Stimulated activated CD8-positive, alpha-beta memory T cell treated with anti-CD3 and anti-CD28 coated beads, Interleukin-12 subunit alpha, Interleukin-12 subunit beta, amount 100 ng/mL, for 1 hour (primary cell): ENCODE results near the gene YPEL5.

Experiments used
- DNase-seq: peaks from one replicate; pipeline ENCODE4 v3.0.0-alpha.2; 2020; ENCODE audit warnings: low read depth

The YPEL5 gene

DNA sequence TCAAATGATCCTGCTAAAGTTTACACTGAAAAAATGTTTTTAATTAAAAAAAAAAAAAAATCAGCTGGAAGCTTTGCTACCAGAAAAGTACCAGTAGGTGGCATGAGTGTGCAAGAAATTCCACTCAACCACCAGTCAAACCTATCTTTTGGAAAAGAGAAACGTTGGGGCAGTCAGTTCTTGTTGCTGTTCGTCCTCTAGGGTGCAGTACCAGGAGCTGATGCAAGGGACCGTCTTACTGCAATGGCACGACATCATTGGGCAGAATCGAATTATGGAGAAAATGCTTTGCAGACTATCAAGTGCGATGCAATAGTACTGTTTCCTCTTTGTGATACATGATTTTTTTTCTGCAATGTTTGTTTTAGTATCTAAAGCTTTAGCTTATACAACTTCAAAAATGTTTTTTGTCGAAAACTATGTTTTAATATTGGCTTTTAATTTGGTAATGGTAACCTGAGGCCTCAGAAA lies 18.3 kb downstream of the YPEL5 start:
- peak; percentile 43 for DNase-seq

DNA sequence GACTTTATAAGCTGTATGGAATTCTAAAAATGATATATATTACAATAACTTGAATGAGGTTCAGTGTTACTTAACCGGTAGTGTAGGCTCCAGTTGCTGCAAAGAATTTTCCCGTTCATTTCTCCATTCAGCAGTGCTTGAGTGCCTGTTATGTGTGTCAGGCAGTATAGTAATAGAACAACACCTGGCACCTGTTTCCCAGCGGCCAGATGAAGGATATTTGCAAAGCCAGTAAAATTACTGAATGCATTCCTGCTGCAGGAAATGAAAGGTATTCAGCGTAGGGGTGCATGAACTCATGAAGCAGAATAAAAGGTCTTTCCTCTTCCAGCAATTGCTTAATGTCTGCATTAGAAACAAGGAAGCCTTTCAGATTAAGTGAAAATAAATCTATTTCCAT lies 18.8 kb downstream of the YPEL5 start:
- no peak for DNase-seq

DNA sequence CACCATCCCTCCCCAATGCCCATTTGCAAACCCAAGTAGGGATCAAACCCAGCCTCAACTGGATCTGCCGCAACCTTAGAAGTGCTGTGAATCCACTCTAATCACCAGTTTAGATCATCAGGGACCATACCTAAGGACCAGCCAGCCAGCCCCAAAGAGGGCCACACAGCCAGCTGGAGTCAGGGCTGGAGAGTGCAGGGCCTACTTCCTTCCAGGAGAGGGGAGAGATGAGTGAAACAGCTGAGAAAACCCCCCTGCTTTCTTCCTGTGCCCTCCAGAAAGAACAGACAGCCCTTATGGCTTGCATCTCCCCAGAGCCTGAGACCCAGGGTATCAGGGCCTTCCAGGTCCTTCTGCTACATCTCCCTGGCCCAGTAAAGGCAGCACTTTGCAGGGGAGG lies 25.8 kb downstream of the YPEL5 start:
- DNase-seq, result no peak

DNA sequence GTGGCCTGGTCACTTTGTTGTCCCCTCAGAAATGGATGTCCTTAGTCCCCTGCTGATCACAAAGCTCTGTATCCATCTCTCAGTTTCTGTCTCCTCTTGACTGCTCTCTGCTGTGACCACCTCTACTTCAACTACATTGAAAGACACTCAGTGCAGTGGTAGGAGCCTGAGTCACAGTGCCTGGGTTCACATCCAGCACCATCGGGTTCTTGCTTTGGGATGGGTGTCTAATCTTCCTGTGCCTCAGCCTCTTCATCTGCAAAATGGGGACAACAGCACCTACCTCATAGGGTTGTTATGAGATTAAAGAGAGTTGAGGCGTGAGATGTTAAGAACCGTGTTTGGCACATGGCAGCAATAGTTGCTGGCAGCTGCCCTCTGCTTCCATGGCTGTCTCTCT lies 30.6 kb downstream of the YPEL5 start:
- DNase-seq, result no peak

DNA sequence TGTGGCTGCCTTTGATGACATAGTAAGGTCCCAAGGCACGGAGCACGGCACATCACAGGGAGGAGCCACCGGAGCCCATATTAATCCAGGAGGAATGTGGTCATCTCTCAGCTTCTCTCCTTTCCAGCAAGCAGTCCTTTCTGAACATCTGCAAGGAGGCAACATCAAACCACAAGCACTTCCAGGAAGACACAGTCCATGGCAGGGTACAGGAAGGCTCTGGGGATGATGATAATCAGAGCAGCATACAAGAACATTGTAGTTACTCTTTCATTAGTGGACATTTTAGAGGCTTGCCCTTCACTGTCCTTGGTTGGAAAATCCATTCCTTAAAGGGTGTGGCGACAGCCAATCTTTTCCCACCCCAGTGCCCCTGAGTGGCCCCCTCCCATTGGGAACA lies 31.1 kb downstream of the YPEL5 start:
- DNase-seq, result no peak

DNA sequence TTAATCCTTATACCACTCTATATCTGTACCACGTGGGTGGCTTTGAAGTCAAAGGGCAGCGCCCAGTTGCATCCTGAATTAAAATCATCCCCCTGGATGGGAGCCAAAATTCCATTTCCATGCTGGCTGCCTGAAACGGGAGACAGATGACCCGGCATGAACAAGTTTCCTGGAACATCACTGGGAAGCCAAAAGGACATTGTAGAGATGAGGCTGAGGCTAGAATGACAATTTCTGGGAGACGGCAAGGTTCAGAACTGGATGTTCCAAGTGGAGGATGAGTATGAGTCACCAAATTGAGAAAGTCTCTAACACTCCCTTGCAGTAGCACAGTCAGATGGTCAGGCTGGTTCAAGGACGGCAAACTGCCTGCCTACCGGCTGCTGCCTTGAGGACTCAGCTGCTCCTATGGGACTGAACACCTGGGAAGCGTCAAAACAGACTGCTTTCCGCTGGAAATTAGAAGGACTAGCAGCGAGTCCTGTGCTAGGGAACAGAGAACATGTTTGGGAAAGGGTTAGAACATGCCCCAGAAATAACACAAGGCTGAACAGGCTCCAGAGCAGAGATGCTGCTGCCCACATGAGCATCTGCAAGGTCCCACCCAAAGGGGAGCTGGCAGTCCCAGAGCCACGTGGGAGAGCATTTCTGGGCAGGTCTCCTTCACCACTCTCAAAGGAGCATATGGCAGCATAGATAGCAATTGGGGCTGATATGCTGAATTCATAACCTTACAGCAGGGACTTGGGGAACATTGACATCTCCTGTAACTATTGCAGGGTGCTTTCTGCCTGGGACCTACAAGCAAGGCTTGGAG lies 32.0 kb downstream of the YPEL5 start:
- no peak for DNase-seq

DNA sequence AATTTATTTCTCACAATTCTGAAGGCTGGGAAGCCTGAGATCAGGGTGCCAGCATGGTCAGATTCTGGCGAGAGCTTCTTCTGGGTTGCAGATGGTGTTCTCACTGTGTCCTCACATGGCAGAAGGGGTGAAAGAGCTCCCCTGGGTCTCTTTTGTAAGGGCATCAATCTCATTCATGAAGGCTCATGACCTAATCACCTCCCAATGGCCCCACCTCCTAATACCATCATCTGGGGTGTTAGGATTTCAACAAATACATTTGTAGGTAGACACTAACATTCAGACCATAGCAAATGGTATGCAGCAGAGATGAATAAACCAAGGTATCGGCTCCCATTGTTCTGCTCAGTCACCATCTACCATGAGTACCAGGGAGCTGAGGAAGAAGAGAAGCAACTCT lies 32.7 kb downstream of the YPEL5 start:
- no peak for DNase-seq

DNA sequence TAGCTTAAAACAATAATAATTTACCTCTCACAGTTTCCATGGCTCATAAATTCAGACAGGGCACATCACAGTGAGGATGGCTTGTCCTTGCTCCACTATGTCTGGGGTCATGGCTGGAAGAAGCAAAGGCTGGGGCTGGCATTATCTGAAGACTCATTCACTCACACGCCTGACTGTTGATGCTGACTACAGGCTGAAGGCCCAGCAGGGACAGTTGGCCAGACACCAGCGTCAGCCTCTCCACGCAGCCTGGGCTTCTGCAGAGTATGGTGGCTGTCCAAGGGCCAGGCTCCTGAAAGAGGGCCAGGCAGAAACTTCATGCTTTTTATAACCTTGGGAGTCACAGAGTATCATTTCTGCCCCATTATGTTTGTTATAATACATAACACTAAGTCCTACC lies 33.4 kb downstream of the YPEL5 start:
- no peak for DNase-seq

DNA sequence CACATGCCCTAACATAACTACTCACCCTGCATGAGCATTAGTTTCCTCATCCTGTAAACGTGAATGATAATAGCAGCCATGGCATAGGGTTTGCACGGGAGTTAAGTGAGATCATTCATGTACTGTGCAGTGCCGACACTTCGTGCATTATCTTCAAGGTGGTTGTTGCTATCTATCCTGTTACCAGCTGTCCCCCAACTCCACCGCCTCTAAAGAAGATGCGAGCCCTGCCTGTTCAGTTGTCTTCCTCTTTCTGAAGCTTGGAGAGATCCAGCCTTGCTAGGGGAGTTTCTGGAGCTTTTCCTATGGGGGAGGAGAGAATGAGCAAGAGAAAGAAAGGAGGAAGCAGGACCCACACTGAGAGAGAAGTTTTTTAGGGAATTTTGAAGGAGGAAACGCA lies 34.4 kb downstream of the YPEL5 start:
- no peak for DNase-seq

DNA sequence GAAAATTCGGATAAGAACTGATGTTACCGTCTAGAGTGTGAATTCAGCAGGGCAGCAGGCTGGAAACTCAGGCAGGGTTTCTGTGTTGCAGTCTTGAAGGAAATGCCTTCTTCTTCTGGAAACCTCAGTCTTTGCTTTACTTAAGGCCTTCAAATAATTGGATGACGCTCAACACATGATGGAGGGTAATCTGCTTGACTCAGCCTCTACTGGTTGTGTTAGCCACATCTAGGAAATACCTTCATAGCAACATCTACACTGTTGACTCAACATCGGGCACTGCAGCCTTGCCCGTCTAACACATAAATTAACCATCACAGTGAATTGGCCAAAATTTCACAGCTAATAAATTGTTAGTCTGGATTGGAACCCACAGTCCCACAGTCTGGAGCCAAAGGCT lies 37.2 kb downstream of the YPEL5 start:
- no peak for DNase-seq

DNA sequence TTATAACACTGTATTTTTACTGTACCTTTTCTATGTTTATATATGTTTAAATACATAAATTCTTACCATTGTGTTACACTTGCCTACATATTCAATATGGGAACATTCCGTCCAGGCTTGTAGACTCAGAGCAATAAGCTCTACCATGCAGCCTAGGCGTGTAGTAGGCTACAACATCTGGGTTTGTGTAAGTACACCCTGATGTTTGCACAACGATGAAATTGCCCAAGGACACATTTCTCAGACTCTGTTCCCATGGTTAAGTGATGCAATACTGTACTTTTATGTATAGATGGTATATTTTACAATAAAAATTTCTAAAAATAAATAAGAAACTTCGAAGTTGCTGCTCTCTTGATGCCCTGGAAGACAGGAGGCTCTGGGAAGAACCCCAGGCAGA lies 38.4 kb downstream of the YPEL5 start:
- no peak for DNase-seq

DNA sequence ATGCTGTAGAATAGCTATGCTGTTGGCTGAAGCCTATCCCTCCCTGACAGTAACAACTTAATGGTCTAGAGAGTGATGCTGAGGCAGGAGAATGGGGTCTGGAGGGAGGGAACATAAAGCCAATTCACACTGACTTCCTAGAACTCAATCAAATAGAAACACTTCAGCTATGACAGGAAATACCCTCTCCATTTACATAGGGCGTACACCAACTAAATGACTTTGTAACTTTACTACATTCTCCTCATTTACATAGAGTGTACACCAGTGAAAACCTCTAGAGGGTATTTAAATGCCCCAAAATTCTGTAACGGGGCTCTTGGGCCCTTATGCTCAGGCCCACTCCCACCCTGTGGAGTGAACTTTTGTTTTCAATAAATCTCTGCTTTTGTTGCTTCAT lies 41.5 kb downstream of the YPEL5 start:
- DNase-seq, result no peak

DNA sequence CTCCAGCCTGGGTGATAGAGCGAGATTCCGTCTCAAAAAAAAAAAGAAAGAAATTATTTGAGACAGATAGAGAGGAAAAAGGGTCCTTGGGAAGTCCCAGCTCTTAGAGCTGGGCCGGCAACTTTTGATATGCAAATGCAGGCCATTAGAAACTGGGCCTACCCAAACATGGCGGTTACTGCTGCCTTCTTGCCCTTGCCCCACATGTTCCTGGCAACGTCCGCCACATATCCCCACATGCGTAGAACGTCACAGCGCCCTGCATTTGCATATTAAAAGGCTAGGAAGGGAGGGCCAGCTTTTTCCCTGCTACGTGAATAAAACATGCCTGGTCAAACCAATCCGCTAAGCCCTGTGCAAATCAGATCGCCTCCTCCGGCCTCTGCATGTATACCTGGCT lies 43.8 kb downstream of the YPEL5 start:
- no peak for DNase-seq

DNA sequence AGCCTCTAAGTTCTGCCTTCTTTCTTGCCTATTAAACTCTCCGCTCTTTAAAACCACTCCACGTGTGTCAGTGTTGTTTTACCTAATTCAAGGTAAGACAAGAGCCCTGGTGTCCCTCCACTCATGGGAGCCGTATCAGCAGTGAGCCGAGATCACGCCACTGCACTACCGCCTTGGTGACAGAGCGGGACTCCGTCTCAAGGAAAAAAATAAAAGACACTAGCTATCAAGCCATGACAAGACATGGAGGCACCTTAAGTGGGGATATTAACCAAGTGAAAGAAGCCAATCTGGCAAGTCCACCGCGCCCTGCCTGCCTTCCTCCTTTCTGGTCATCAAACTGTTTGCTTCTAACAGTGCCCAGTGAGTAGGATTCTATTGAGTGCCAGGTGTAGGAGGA lies 44.3 kb downstream of the YPEL5 start:
- no peak for DNase-seq

DNA sequence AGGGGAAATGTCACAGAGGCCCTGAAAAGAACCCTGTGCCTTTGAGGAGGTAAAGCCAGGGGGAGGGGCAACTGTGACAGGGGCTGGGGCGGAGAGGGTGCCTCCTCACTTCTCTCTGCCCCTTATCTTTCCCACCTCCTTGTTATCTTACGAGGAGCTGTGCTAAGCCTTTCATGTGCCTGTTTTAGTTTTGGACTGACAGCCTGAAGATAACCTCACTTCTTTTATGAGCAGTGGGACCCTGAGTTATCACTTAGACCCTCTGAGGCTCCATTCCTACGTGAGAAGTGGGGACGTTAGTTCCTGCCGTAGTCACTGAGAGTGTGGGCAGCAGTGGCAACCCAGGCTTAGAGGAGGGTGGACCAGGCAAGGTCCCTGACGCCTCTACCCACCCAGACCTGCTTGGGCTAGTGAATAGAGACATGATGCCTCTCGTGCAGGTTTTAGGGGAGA lies 45.0 kb downstream of the YPEL5 start:
- DNase-seq, result no peak

DNA sequence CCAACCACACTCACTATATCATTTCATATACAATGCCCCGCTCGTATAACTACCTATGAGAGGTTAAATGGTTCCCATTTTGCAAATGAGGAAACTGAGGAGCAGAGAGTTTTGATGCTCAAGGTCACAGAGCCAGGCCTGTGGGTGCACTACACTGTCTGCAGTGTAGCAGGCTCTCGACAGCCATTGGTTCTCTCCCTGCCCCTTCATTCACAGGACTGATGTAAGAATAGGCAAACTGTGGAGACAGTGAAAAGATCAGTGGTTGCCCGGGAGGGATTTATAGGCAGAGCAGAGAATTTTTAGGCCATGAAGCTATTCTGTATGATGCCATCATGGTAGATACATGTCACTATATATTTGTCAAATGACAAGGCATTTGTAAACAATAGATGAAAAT lies 45.5 kb downstream of the YPEL5 start:
- no peak for DNase-seq

DNA sequence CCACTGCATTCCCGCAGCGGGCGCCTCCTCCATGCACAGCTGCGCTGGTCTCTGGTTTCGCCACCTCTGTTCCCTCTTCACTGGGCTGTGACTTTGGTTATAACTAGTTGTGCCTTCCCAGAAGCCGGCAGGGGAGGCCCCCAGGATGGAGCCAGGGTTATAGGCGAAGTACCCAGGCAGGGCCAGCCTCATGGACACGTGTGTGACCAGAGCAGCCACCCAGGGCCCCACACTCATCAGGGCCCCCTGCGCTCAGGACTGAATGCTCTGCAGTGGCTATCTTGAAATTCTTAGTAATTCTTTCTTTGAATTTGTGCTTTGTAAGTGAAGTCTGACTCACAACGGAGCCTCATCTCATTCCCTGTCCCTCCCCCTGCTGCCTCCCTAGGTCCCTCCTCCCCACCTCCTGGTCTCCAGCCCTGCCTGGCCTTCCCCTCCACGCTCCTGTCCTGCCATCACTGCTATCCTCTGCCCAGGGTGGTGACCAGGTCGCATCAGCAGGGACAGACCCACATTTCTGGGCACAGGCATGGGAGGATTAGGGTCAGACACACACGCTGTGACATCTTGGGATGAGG lies 46.4 kb downstream of the YPEL5 start:
- DNase-seq, result no peak

DNA sequence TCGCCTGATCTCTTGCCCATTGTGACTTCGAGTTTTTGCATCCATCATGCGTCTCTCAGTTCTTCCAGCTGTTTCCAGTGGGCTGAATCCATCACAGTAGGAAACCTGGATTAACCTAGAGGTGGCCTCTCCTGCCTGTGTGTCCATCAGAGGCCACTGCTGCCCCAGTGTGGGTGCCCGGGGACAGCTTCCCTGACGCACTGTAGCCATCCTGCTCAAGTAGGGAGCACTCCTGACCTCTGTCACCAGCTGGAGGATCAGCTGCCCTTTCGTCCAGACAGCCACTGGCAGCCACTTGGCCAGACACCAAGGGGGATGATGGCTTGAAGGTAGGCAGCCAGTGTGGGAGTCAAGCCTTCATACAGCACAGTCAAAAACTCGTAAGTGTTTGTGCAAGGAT lies 47.6 kb downstream of the YPEL5 start:
- no peak for DNase-seq

DNA sequence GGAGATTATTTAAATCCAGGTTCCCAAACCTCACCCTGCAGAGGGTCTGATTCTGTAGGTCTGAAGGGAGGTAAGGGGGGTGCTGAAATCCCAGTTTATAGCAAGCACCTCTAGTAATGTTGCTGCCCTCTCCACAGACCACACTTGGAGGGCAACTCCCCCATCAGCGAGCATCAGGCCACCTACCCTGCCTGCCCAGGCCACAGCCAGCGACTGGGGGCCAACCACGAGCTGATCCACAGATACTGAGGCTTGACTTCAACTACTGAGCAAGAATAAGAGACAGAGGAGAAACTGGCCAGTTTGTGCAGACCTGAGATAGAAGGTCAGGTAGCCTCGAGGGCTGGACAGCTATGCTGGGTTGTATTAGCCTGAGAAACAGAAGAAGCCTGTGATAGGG lies 48.2 kb downstream of the YPEL5 start:
- DNase-seq, result no peak

DNA sequence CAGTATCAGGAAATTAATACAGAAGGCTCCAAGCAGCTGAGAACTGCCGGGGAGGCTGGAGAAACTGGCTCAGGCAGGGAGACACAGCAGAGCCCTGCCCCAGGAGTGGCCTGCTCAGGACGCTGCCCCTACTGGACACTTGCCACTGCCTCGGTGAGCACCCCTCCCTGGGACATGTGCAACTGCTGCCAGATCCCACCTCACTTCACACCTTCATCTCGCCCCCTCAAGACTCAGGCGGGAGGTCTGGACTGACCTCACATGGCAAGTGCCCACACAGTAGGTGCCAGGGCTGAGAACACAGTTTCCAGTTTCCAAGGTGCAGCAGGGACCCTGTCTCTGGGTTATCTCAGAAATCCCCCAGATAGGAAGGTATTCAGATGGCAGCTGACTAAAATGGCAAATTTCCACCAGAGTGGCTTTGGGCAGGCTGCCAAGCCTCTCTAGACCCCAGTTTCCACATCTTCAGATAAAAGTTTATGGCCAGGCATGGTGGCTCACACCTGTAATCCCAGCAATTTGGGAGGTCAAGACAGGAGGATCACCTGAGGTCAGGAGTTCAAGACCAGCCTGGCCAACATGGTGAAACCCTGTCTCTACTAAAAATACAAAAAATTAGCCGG lies 50.9 kb downstream of the YPEL5 start:
- DNase-seq, result no peak

DNA sequence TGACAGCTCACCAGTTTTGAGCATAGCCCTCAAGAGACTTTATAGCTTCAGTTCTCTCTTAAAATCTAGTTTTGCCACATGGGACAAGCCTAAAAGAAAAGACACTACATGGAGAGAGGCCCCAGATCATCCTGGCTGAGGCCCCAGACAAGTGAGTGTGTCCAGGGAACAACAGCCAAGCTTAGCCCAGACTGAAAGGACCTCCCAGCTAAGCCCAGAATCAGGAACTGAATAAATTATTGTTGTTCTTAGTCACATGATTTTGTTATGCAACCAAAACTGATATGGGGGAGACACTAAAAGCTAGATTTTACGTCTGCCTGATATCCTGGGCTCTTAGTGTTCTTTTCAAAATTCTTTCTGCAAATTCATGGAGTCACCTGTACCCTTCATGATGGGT lies 55.2 kb downstream of the YPEL5 start:
- no peak for DNase-seq

DNA sequence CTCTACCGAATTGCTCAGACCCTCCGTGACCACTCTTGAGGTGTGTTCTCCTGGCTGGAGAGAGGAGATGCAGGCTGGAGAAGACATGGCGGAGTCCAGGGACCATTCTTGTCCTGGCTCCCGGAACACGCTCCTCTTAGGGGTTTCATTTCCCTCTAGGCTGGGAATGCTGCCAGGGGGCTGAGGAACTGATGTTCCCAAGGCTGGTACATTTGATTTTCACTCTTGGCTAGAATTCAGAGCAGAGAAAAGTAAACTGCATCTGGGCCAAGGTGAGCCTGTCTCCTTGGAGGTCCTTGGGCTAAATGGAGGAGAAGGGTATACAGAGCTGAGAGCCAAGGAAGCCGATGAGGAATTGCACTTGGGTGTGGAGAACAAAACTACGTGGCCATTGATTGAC lies 56.3 kb downstream of the YPEL5 start:
- no peak for DNase-seq

DNA sequence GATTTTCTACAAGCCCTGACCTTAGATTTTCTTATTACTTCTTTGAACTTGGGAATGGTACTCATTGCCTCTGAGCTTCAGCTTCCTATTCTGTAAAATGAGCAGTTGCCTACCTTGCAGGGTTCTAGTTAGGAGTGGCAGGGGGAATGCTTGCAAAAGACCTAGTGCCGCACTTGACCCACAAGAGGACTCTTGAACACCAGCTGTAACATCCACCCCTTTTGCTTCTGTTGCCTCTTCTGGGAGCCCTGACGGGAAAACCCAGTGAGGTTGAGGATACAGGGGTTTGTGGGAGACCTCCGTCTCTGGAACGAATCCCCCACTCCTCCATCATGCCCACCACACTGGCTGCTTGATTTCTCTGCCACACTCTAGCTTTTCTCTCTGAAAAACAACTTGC lies 57.5 kb downstream of the YPEL5 start:
- no peak for DNase-seq

DNA sequence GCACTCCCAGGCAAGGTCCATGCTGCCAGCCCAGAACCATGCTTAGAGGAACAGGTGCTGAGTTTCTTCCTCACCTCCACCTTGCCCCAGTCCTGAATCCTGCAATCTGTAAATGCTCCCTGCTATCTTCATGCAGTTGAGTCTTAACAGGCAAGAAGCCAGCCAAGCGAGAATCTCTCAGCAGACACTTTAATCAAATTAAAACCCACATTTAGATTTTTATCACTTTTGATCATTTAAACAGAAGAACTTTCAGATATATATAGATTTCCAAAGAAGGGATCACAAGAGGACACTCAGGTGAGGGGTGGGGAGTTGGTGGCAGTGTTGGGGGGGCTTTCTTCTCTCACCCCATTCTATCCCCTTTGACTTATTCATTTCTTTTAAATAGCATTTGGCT lies 58.6 kb downstream of the YPEL5 start:
- no peak for DNase-seq
